Lower leg skin (tissue), 3 donors: ENCODE measurements around the gene ACTMAP.

Experiments used
- POLR2A ChIP-seq, 2 donors: fragments of 450-650 bp; IDR thresholded peaks; one replicate each; pipeline ENCODE4 v1.6.1; 2016 to 2017; ENCODE audit warnings: antibody characterized with exemption in 2 of 2, mild to moderate bottlenecking in 1 of 2, moderate library complexity in 1 of 2
- TF ChIP-seq, protein P1 (sequence below), 3 donors: fragments of 450-650 bp; IDR thresholded peaks; one replicate each; pipeline ENCODE4 v1.5.1; 2016; ENCODE audit warnings: antibody characterized with exemption in 3 of 3, mild to moderate bottlenecking in 3 of 3, moderate library complexity in 2 of 3

DNA sequence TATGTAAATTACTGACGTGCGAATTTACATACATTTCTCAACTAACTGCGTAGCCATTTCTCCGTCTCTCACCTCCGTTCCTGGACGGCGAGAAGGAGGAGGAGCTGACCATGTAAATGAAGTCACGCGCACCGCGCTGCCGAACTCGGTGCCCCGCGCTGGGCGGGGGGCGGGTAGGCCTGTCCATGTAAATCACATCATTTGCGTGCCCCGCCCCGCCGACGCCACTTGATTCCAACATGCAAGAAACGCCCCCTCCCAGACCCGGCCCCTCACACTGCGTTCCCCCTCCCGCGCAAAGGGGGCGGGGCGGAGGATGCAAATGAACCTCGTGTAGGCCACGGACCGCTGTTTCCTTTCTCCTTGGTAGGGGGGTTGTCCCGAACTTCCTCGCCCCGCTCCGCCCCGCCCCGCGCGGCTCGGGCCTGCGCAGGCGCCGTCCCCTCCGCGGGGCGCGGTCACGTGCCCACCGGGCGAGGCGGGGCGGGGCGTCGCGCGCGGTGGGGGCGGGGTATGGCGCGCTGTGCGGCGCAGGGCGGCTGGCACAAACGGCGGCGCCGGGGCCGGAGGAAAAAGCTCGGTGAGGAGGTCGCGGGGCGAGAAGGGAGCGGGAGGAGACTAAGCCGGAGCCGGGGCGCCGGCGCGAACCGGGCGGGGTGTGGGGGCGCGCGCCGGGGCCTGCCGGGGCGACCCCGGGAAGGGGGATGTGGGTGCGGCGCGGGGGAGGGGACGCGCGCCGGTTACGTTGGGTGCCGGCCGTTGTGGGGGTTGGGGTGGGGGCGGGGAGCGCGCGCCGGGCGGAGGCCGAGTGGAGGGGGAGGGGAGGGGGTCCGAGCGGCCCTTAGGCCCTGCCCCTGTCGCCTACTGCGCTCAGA lies 48.6 kb upstream of the ACTMAP start, which contains the start of gene EGLN2:
- TF ChIP-seq, protein P1, sequence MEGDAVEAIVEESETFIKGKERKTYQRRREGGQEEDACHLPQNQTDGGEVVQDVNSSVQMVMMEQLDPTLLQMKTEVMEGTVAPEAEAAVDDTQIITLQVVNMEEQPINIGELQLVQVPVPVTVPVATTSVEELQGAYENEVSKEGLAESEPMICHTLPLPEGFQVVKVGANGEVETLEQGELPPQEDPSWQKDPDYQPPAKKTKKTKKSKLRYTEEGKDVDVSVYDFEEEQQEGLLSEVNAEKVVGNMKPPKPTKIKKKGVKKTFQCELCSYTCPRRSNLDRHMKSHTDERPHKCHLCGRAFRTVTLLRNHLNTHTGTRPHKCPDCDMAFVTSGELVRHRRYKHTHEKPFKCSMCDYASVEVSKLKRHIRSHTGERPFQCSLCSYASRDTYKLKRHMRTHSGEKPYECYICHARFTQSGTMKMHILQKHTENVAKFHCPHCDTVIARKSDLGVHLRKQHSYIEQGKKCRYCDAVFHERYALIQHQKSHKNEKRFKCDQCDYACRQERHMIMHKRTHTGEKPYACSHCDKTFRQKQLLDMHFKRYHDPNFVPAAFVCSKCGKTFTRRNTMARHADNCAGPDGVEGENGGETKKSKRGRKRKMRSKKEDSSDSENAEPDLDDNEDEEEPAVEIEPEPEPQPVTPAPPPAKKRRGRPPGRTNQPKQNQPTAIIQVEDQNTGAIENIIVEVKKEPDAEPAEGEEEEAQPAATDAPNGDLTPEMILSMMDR (IDR thresholded peaks at IDR 0.05): no peak
- peak in 1 of 2 donors; percentile 31 for TF ChIP-seq POLR2A (IDR thresholded peaks at IDR 0.05)
